HepG2 (cell line): ENCODE measurements around the gene BMP8B. TPM values are rescaled to one million over a fixed set of nuclear protein-coding genes. Genes with fewer than 3 reads are reported as not detected.
A peak's percentile ranks its signal among the peaks of the same experiment; 100 is the strongest.
"Not testable (repeated sequence)": the region's sequence is repeated elsewhere in the genome, so short reads cannot be mapped to it uniquely, and the experiment has no call there.

ENCODE experiments used
- ATAC-seq: fragments of 200-7000 bp; cut with Tn5 transposase; 3 replicates; pipeline ENCODE4 v1.9.1; 2020; ENCODE audit warnings: mild to moderate bottlenecking, moderate library complexity
- BruUV-seq: library from RNA; stranded (reverse); fragments of 400-500 nt; replicated peaks from 2 replicates; lab custom pipeline; 2021; lab: Mats Ljungman, UMichigan
- CTCF ChIA-PET: fragments of 300-600 bp; formaldehyde crosslinking; extraction: SDS; loops from one replicate; lab custom pipeline; 2021; ENCODE audit warnings: low total read pairs, inconsistent platforms, low intra/inter-chr PET ratio; lab: Yijun Ruan, JAX
- POLR2A ChIA-PET: fragments of 350-600 bp; sonication (Branson Sonifier 250); formaldehyde crosslinking; loops from one replicate; lab custom pipeline; 2020; ENCODE audit warnings: antibody characterized with exemption, inconsistent platforms; lab: Yijun Ruan, JAX
- DNase-seq: peaks from one replicate; pipeline ENCODE4 v3.0.0-alpha.2; 2015; ENCODE audit warnings: low spot score
- FAIRE-seq: peaks from 3 replicates; lab custom pipeline; 2011; peaks lifted over from hg19 to GRCh38; lab: Jason Lieb, UNC
- H2AFZ ChIP-seq: one replicate; pipeline ENCODE4 v1.6.1; 2011; ENCODE audit warnings: low read length, inconsistent platforms
- H3K27ac ChIP-seq: fragments of 300-600 bp; 3 replicates; pipeline ENCODE4 v1.8.0; 2011; ENCODE audit warnings: mixed run types, mild to moderate bottlenecking, mixed read lengths, low read length, inconsistent platforms; ENCODE audit not compliant: insufficient read depth; ENCODE audit errors: extremely low read length
- H3K27me3 ChIP-seq, 2 experiments: fragments of 200-600 bp in 1 of 2; 2 replicates in 1 of 2; 3 replicates in 1 of 2; pipeline versions ENCODE4 v1.6.0 to v1.8.0; 2011; ENCODE audit warnings: low read length in 2 of 2, mild to moderate bottlenecking in 2 of 2, moderate library complexity in 2 of 2, inconsistent platforms in 1 of 2; ENCODE audit not compliant: insufficient read depth in 2 of 2, control insufficient read depth in 1 of 2
- H3K36me3 ChIP-seq, 2 experiments: fragments of 200-600 bp in 1 of 2; replicated peaks in 1 of 2; 2 replicates in 1 of 2; 3 replicates in 1 of 2; pipeline versions ENCODE4 v1.5.1 to v1.8.0; 2011; ENCODE audit warnings: low read length in 2 of 2, inconsistent platforms in 1 of 2; ENCODE audit not compliant: insufficient read depth in 2 of 2, control insufficient read depth in 1 of 2
- H3K4me1 ChIP-seq: 2 replicates; pipeline ENCODE4 v1.5.1; 2012; ENCODE audit warnings: low read length, inconsistent platforms; ENCODE audit not compliant: insufficient read depth
- H3K4me2 ChIP-seq: 2 replicates; pipeline ENCODE4 v1.6.0; 2011; ENCODE audit warnings: low read depth, low read length, inconsistent platforms
- H3K4me3 ChIP-seq, 3 experiments: fragments of 200-600 bp in 1 of 3; sonication (generic), shearing (Covaris generic) in 1 of 3; replicated peaks in 1 of 3; 2 replicates each; pipeline ENCODE4 v1.5.1; 2011 to 2016; ENCODE audit warnings: low read length in 3 of 3, inconsistent platforms in 2 of 3, low read depth in 2 of 3, mild to moderate bottlenecking in 2 of 3, control low read depth in 1 of 3, mixed read lengths in 1 of 3; ENCODE audit not compliant: insufficient read depth in 1 of 3
- H3K79me2 ChIP-seq: one replicate; pipeline ENCODE4 v1.6.1; 2011; ENCODE audit warnings: low read length, inconsistent platforms; ENCODE audit not compliant: insufficient read depth
- H3K9ac ChIP-seq: 2 replicates; pipeline ENCODE4 v1.6.0; 2011; ENCODE audit warnings: mild to moderate bottlenecking, low read depth, low read length, inconsistent platforms; ENCODE audit not compliant: insufficient read depth
- H3K9me3 ChIP-seq: 2 replicates; pipeline ENCODE4 v1.5.1; 2012; ENCODE audit warnings: mild to moderate bottlenecking, low read length
- H4K20me1 ChIP-seq: 2 replicates; pipeline ENCODE4 v1.6.0; 2011; ENCODE audit warnings: inconsistent platforms, mild to moderate bottlenecking, low read length, moderate library complexity; ENCODE audit not compliant: insufficient read depth
- CREB1 ChIP-seq, 2 experiments: fragments of 450-650 bp in 1 of 2; IDR thresholded peaks; 2 replicates each; pipeline ENCODE4 v1.6.1; 2016 to 2017; ENCODE audit warnings: control low read depth in 1 of 2, mild to moderate bottlenecking in 1 of 2, missing compliant biosample characterization in 1 of 2, missing genetic modification characterization in 1 of 2
- HNF4A ChIP-seq: sonication (generic); formaldehyde crosslinking; IDR thresholded peaks from 2 replicates; pipeline ENCODE4 v1.4.0; 2020; ENCODE audit warnings: missing genetic modification reagents
- NR2F6 ChIP-seq, 2 experiments: IDR thresholded peaks; 2 replicates each; pipeline ENCODE4 v1.6.1; 2016; ENCODE audit warnings: antibody characterized with exemption in 1 of 2, mild to moderate bottlenecking in 1 of 2
- WGBS: methylation state at CpG from one replicate; pipeline ENCODE4 v1.1.6; 2017; ENCODE audit warnings: low lambda C conversion rate; 5-methylcytosine and 5-hydroxymethylcytosine counted together
- in situ Hi-C: cut with HindIII; loops from 2 replicates; pipeline ENCODE4 v1.10.0; 2017; ENCODE audit warnings: low pct_unique_long_range_greater_than_20kb; ENCODE audit not compliant: extremely low pct_ligation_motif_present
- intact Hi-C: fragments of 100-400 bp; cut with micrococcal nuclease; formaldehyde crosslinking; loops from one replicate; pipeline ENCODE4 v1.10.0; 2022; ENCODE audit not compliant: unreplicated experiment
- polyA plus RNA-seq, 8 experiments: library from polyadenylated mRNA; depleted of rRNA in 3 of 8; stranded (reverse) in 7 of 8; unstranded in 1 of 8; fragments of >200 nt; fragmentation: Illumina TruSeq in 4 of 8; extraction: Trizol in 4 of 8; gene quantifications; 2 replicates each; pipeline versions ENCODE4 v1.2.1 to v1.2.3, GENCODE V29; 2011 to 2016; ENCODE audit warnings: low read depth in 4 of 8, missing spikeins in 1 of 8, mixed read lengths in 1 of 8; ENCODE audit not compliant: insufficient read depth in 1 of 8
- total RNA-seq, 5 experiments: library from RNA; depleted of rRNA; stranded (reverse); fragments of >200 nt; fragmentation: Illumina TruSeq; extraction: Trizol; gene quantifications; 2 replicates each; pipeline ENCODE4 v1.2.3, GENCODE V29; 2016; ENCODE audit warnings: low read depth in 1 of 5

Gene BMP8B
- total and polyA plus RNA-seq, 2 of the 13 experiments (the other 11 are each of a cell fraction or from before 2014, with no cell fraction given) = 0.29 to 0.41 TPM

DNA sequence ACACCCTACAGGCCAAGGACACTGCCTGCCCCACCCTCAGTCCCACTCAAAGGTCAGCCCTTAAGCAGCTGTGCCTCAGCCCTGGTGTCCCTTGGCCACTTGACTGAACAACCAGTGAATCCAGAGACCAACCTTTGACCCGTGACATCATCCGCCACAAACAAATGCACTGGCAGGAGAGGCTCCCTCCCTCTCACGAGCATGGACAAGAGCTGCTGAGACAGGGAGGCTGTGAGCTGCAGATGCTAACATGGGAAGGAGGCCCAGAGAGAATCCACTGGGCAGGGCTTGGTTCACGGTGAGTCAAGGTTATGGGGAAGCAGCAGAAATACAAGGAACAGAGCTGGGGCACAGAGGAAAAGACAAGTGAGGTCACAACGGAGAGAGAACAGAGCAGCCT is 22.2 kb downstream of the BMP8B start:
- in situ Hi-C loops; intact Hi-C loops; H3K4me3 ChIP-seq; H3K79me2 ChIP-seq; H4K20me1 ChIP-seq; H3K9me3 ChIP-seq; BruUV-seq; H3K27me3 ChIP-seq; DNase-seq; H2AFZ ChIP-seq; H3K9ac ChIP-seq; POLR2A ChIA-PET; H3K36me3 ChIP-seq; H3K27ac ChIP-seq; H3K4me1 ChIP-seq; CTCF ChIA-PET; TF ChIP-seq NR2F6, CREB1 (IDR thresholded peaks at IDR 0.05): not testable (repeated sequence)
- 0 out of 2 replicates have a peak overlapping the region, but pooled peaks have one; percentile 12 for H3K4me2 ChIP-seq
- FAIRE-seq = peak; percentile 100
- WGBS = 4% methylated on average over 3 of the region's 5 CpGs
- ATAC-seq = peak; percentile 79
- TF ChIP-seq NR2F6 (CRISPR knock-in tag; IDR thresholded peaks at IDR 0.05) = 0 out of 2 replicates have a peak, but pooled peaks have one; percentile 22
- 0 out of 2 replicates have a peak, but pooled peaks have one; percentile 28 for TF ChIP-seq CREB1 (CRISPR knock-in tag; IDR thresholded peaks at IDR 0.05)
- TF ChIP-seq HNF4A (CRISPR knock-in tag) = peak; percentile 33; the same call in 1 of the 2 replicates

DNA sequence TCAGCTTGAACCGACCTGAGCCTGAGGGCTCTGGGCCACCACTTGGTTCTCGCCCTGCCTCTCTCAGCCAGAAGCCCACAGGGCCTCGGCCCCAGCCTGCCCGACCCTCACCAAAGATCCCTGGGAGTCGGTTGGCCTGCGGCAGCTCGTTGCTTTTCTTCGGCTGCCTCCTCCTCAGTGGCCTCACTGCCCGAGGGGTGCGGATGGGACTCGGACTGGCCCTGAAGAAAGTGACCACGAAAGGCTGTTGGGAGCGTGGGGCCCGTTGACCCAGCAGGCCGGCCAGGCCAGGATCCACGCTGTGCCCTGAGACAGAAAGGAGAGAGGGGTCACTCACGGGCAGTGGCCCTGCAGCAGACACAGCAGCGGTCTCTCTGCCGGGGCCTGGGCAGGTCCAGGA is 24.2 kb downstream of the BMP8B start:
- not testable (repeated sequence) for ATAC-seq, FAIRE-seq, DNase-seq

More for the DNA sequence above, 24.2 kb downstream of the BMP8B start:
- H3K9me3 ChIP-seq, BruUV-seq, H3K4me2 ChIP-seq, H3K4me3 ChIP-seq, POLR2A ChIA-PET, in situ Hi-C loops, H3K36me3 ChIP-seq, H2AFZ ChIP-seq, H3K4me1 ChIP-seq, CTCF ChIA-PET, intact Hi-C loops, H3K27me3 ChIP-seq, H4K20me1 ChIP-seq, H3K9ac ChIP-seq, H3K79me2 ChIP-seq, H3K27ac ChIP-seq: not testable (repeated sequence)
- no CpG with 5 or more reads among the region's 19 CpGs for WGBS
